Measurements from ENCODE around the gene EHD3.

The EHD3 gene

DNA sequence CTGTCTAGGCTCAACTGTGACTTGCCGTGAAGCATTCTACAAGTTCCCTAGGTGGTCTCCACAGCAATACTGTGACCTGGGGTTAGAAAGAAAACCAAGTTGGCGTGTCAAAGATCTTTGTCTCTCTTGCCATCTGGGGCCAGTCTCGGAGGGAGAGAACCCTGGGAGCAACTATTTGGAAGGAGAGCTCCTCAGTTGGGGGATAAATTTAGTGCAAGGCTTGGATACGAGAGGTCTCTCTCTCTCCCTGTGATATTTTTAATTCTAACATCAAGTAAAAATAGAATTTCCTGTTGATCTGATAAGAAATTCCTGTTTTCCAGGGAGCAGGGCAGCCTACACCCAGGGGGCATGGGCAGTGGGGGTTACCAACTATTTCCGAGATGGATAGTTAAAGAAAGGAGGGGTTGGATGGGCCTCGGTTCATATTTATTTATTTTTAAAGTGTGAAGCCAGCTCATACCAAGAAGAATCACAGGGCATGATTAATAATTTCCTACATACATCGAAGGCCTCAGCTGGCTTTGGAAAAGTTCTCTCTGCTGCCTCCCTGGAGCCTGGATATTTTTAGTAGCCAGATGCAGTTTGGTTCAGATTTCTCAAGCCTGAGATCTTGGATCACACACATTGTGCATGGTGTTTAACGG lies 62.8 kb downstream of the EHD3 start:
- DNase-seq = no peak

DNA sequence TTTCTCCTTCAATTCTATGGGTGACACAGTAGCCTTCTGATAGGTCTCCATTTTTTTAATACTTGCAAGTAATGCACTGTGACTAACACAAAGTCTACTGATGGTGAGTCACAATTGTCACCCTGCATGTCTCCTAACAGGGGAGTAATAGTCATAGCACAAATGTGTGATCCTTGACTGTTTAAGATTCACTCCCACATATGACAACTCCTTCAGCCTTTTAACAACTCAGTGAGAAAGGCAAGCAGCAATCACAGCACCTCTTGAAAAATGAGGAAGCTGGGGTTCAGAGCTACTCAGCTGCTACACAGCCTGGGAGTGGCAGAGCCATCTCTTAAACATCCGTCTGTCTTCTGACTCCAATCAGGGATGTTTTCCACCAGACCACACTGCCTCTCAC lies 63.8 kb downstream of the EHD3 start:
- DNase-seq = no peak

- DNase-seq = no peak
Observed at GRCh38 chr2:31299547-31299946, 65.6 kb downstream of the EHD3 start.

GRCh38 chr2:31300309-31300708 lies 66.4 kb downstream of the EHD3 start:
- DNase-seq = no peak

- DNase-seq = no peak
Observed at GRCh38 chr2:31302940-31303563, 69.1 kb downstream of the EHD3 start.

DNA sequence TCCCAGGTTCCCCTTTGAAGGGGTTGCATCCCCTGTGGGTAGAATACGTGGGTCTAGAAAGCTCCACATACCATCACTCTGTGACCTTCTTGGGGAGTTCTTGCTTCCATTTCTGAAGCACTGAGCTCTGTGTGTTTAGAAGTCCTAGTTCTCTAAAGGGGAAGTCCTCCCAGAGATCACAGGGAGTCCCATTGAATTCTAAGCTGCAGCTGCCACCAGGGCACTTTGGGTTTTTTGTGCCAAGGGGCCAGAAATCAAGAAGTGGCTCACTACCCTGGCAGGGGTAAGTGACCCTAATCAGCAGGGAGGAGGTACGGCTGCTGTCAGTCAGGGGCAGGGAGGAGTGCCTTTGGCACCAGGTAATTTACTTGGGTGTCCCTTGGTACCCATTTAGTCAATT lies 70.9 kb downstream of the EHD3 start:
- no peak for DNase-seq

DNA sequence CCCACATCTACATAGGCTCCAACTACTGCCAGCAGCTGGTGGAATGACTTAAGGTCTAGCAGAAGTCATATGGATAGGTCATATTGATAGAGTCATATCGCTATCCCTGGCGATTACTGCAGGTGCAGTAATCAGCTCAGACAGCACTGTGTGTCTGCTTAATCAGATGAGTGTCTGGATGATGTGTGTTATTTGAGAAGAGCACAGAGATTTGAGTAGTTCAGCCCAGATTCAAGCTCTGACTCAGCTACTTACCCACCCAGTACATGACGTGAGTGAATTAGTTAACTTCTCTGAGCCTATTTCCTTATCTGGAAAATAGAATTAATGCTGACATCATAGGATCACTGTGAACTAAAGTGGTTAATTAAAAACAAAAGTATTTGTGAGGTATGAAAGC lies 78.9 kb downstream of the EHD3 start:
- no peak for DNase-seq

DNA sequence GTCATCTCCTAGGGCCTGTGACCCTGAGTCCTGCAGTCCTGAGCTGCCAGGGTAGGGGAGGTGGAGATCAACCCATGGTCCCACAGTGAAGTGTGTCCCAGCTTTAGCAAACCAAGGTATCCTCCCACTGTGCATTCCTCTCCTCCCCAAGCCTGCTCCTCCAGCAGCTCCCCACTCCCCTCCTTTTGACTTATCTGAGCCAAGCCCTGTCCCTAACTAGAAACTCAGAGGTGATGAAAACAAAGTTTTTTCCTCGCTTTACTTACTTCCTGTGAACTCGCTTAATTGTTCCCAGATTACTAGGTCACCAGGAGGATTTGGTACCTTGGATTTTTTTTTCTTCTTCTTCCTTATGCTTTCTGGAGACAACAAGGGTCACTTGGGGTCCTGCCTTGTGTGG lies 80.8 kb downstream of the EHD3 start:
- DNase-seq = no peak

DNA sequence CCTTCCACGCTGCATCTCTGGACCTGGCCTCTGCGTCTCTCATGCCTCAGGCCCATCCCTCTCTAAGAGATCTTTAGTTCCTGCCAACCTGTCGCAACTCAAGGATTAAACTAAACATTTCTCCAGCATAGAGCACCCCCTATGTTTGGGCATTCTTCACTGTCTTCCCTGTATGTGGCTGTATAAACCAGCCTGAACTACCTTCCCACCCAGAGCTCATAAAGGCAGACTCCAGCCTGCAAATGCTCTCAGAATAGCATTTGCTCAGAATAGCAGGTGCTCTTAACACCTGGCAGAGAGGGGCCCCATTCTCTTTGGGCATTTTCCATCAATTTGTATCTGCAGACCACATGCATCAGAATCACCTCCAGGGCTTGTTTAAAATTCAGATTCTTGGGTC lies 83.4 kb downstream of the EHD3 start:
- no peak for DNase-seq

- DNase-seq = no peak
Observed at GRCh38 chr2:31318361-31319336, 84.7 kb downstream of the EHD3 start.

Data from NCI-H446 (cell line).